Activated CD4-positive, alpha-beta memory T cell treated with anti-CD3 and anti-CD28 coated beads for 36 hours (primary cell): ENCODE results near the gene CBS. TPM values are rescaled to one million over a fixed set of nuclear protein-coding genes. Genes with fewer than 3 reads are reported as not detected.
"Not testable (repeated sequence)": the region's sequence is repeated elsewhere in the genome, so short reads cannot be mapped to it uniquely, and the experiment has no call there.

ENCODE experiments used
- CTCF ChIA-PET: fragments of 350-600 bp; sonication (Branson Sonifier 250); formaldehyde crosslinking; loops from one replicate; lab custom pipeline; 2021; ENCODE audit warnings: antibody characterized with exemption, inconsistent platforms; lab: Charles Lee
- POLR2A ChIA-PET: fragments of 350-600 bp; sonication (Branson Sonifier 250); formaldehyde crosslinking; loops from one replicate; lab custom pipeline; 2021; ENCODE audit warnings: antibody characterized with exemption; lab: Charles Lee
- DNase-seq: peaks from one replicate; pipeline ENCODE4 v3.0.0-alpha.2; 2020
- H3K27ac Mint-ChIP-seq: one replicate; pipeline ENCODE4 v1.8.0; 2021; ENCODE audit warnings: mixed read lengths
- H3K27me3 Mint-ChIP-seq: one replicate; pipeline ENCODE4 v1.8.0; 2021; ENCODE audit warnings: mixed read lengths
- H3K36me3 Mint-ChIP-seq: one replicate; pipeline ENCODE4 v1.8.0; 2021; ENCODE audit warnings: mixed read lengths
- H3K4me1 Mint-ChIP-seq: one replicate; pipeline ENCODE4 v1.8.0; 2021; ENCODE audit warnings: low read depth, mixed read lengths
- H3K4me3 Mint-ChIP-seq: one replicate; pipeline ENCODE4 v1.8.0; 2021; ENCODE audit warnings: mild to moderate bottlenecking, mixed read lengths
- H3K9me3 Mint-ChIP-seq: one replicate; pipeline ENCODE4 v1.8.0; 2021; ENCODE audit warnings: mixed read lengths
- intact Hi-C: fragments of 100-400 bp; cut with micrococcal nuclease; formaldehyde crosslinking; loops from one replicate; pipeline ENCODE4 v1.15.1; 2023
- total RNA-seq, 2 experiments: library from RNA; stranded (reverse); gene quantifications; one replicate each; pipeline ENCODE4 v1.2.3, GENCODE V29; 2021

The CBS gene
- total RNA-seq, 2 experiments from 2014 or later: 54.7 to 63.6 TPM

DNA sequence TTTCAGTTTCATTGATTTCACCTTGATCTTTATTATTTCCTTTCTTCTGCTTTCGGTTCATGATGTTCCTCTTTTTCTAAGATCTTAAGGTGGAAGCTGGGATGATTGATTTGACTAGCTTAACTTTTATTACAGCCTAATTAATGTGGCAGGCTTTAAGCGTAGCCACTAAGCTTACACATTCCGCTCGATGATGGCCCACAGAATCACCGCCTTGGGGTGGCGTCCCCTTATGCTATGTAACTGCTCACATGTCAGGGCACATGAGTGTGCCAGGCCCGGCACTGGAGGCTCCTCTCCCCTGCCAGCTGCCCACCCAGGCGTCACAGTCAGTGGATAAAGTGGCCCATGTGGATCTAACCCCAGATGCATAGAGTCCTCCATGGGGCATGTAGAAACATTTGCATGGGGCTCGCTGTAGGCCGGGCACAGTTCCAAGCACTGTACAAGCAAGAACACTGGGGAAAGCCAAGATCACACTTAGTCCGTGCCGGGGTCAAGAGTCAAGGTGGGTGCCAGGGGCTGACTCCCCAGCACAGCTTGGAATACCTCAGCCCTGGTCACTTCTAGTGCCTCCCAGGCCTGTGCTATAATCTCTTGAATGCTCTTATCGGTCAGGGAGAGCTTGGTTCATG is 59.6 kb downstream of the CBS start:
- CTCF ChIA-PET: no interaction called here
- no peak overlapping the region for H3K27ac Mint-ChIP-seq
- DNase-seq: no peak
- intact Hi-C loops: no loop called here
- H3K36me3 Mint-ChIP-seq: peaks cover 6% of the 10 kb centered on the region
- no peak overlapping the region for H3K4me3 Mint-ChIP-seq
- POLR2A ChIA-PET: no interaction called here
- H3K27me3 Mint-ChIP-seq: no peaks in the 10 kb centered on the region
- H3K9me3 Mint-ChIP-seq: no peaks in the 10 kb centered on the region
- H3K4me1 Mint-ChIP-seq: no peaks in the 10 kb centered on the region

DNA sequence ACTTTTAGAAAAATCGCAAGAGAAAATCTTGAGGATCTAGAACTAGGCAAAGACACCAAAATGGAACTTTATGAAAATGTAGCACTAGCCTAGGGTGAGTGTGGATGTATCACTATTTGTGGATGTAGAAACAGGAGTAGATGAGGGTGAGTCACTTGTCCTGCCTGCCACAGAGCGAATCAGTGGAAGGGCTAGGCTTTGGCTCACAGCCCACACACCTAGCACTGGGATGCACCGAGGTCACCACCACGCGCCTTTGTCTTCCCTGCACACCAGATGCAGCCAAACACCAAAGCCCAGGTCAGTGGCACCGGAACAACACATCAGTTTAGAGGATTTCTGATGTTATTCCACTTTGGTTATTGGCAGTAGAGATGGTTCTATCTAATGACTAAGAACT is 63.0 kb downstream of the CBS start:
- H3K4me3 Mint-ChIP-seq: no peak overlapping the region

DNA sequence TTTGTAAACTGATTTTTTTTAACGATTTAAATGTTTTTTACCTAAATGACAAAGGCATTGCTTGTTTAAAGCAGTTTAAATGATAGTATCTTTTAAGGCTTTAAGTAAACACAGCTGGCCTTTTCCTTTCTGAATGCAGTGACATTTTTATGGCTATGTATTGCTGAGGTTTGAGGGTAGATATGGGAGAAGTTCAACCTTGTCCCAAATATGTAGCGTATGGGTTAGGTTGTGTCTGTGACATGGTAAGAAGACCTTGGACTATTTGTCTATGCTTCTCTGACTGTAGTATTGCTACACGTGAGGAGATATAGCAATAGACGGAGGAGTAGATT is 68.8 kb downstream of the CBS start:
- Mint-ChIP-seq H3K27me3 (no peaks in the 10 kb centered on the region), H3K36me3 (peaks cover 23% of the 10 kb centered on the region), H3K27ac (no peak overlapping the region), H3K4me3 (no peak overlapping the region), H3K9me3 (no peaks in the 10 kb centered on the region), H3K4me1 (no peaks in the 10 kb centered on the region)
- CTCF ChIA-PET: no interaction called here
- intact Hi-C loops: no loop called here
- DNase-seq: no peak
- POLR2A ChIA-PET: no interaction called here

More for the DNA sequence above, 63.0 kb downstream of the CBS start:
- peak; percentile 12 for DNase-seq
- intact Hi-C loops: no loop called here
- Mint-ChIP-seq H3K27ac (no peak overlapping the region), H3K4me1 (no peaks in the 10 kb centered on the region), H3K36me3 (peaks cover 17% of the 10 kb centered on the region), H3K27me3 (no peaks in the 10 kb centered on the region), H3K9me3 (no peaks in the 10 kb centered on the region)
- POLR2A ChIA-PET: no interaction called here
- CTCF ChIA-PET: no interaction called here

DNA sequence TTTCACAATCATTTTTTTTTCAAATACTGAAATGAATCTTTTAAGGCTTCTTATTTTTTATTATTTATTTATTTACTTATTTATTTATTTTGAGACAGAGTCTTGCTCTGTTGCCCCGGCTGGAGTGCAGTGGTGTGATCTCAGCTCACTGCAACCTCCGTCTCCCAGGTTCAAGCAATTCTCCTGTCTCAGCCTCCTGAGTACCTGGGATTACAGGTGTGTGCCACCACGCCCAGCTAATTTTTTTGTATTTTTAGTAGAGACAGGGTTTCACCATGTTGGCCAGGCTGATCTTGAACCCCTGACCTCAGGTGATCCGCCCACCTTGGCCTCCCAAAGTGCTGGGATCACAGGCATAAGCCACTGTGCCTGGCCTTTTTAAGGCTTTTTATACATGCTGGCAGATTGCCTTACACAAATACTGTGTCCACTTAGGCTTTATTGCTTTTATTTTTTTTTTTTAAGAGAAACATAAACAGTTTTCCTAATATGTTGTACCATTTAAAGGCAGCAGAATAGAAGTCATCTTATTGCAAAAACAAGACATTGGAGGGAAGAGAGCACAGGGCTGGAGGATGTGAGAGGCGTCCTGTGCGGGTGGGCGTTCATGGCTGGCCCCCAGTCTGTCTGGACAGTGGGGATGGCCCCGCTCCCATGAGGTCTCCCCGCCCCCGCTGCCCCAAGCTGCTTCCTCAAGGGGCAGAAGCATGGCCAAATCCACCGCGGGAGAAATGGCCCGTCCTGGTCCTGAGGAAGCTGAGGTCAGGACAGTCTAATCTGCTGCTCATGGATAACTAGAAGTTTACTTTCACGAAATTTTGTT is 69.4 kb downstream of the CBS start:
- CTCF ChIA-PET, H3K4me3 Mint-ChIP-seq, H3K4me1 Mint-ChIP-seq, H3K9me3 Mint-ChIP-seq, POLR2A ChIA-PET, H3K27ac Mint-ChIP-seq, H3K27me3 Mint-ChIP-seq, DNase-seq, intact Hi-C loops: not testable (repeated sequence)
- H3K36me3 Mint-ChIP-seq: peaks cover 20% of the 10 kb centered on the region

DNA sequence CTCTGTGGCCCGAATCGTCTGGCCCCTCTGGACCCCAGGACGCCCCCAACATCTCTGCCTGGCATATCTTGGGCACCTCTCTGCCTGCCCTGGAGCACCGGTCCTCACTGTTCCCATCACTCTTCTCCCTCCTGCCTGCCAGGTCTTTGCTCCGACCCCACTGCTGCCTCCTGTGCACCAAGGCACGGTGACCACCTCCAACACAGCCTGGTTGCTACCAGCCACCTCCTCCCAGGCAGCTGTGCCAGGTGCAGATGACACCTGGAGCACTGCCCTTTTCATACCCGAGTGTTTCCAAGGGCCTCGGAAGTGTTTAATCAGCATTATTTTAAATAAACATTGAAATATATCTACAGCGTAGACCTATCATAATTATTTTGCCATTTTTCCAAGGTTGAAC is 70.0 kb downstream of the CBS start:
- H3K4me3 Mint-ChIP-seq: no peak overlapping the region
- DNase-seq: no peak
- no peaks in the 10 kb centered on the region for H3K4me1 Mint-ChIP-seq
- ChIA-PET POLR2A (no interaction called here), CTCF (no interaction called here)
- intact Hi-C loops: no loop called here
- peaks cover 20% of the 10 kb centered on the region for H3K36me3 Mint-ChIP-seq
- no peaks in the 10 kb centered on the region for H3K9me3 Mint-ChIP-seq
- H3K27me3 Mint-ChIP-seq: no peaks in the 10 kb centered on the region
- no peak overlapping the region for H3K27ac Mint-ChIP-seq

DNA sequence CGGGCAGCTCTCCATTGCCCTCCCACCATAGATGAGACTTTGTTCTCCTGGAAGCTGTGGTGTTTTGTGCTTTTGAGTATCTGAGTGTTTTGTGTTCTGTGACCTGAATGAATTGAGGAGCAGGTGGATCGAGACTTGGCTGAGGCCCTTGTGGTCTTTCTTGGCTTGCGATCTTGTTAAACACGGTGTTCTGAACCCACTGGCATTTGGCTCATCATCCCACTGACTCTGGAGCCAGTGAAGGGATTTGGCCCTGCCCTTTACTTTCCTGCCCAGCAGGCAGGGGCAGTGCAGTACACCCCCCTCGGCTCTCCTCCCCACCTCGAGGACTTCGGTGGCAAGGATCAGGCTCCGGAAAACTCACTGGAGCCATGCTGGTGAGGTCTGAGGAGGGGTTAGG is 70.7 kb downstream of the CBS start:
- Mint-ChIP-seq H3K4me3 (no peak overlapping the region), H3K9me3 (peaks cover 5% of the 10 kb centered on the region), H3K27ac (no peak overlapping the region), H3K36me3 (peaks cover 23% of the 10 kb centered on the region), H3K27me3 (no peaks in the 10 kb centered on the region), H3K4me1 (no peaks in the 10 kb centered on the region)
- ChIA-PET POLR2A (no interaction called here), CTCF (no interaction called here)
- intact Hi-C loops: no loop called here
- no peak for DNase-seq

Other genes with a start within 250 kb of the CBS start
- gene WDR4, start 196.3 kb downstream of the CBS start, total RNA-seq: 10 to 100 TPM; 39.8 to 39.9 TPM
- gene NDUFV3, start 182.5 kb downstream of the CBS start, total RNA-seq: 10 to 100 TPM; 16.1 to 17.3 TPM
- under 1 TPM in 1 of 2 experiments, not detected in 1; 0.07 TPM for gene ERVH48-1, start 150.2 kb downstream of the CBS start, total RNA-seq
- gene PKNOX1, start 101.3 kb downstream of the CBS start, total RNA-seq: 10 to 100 TPM; 16.9 to 18.0 TPM
- 10 to 100 TPM; 38.5 to 50.5 TPM for gene U2AF1, start 31.7 kb upstream of the CBS start, total RNA-seq
- not detected for gene CRYAA, start 93.2 kb upstream of the CBS start, total RNA-seq